WTC11 (cell line): ENCODE results near the gene MAP3K5. TPM values are rescaled to one million over a fixed set of nuclear protein-coding genes. Genes with fewer than 3 reads are reported as not detected.

Source experiments
- ATAC-seq: fragments of 200-7000 bp; cut with Tn5 transposase; 2 replicates; pipeline ENCODE4 v1.10.0; 2021; ENCODE audit warnings: mild to moderate bottlenecking, moderate library complexity
- CTCF ChIA-PET: fragments of 300-600 bp; sonication (Branson Sonifier 250); formaldehyde crosslinking; loops from one replicate; lab custom pipeline; 2021; ENCODE audit warnings: antibody characterized with exemption; lab: Charles Lee
- POLR2A ChIA-PET: fragments of 350-600 bp; sonication (Branson Sonifier 250); formaldehyde crosslinking; loops from one replicate; lab custom pipeline; 2021; ENCODE audit warnings: antibody characterized with exemption; lab: Charles Lee
- DNase-seq: peaks from one replicate; pipeline ENCODE4 v3.0.0; 2021; ENCODE audit warnings: low spot score
- H3K27ac Mint-ChIP-seq: 2 replicates; pipeline ENCODE4 v1.8.0; 2021; ENCODE audit warnings: mixed read lengths
- H3K27me3 Mint-ChIP-seq: 2 replicates; pipeline ENCODE4 v1.8.0; 2021; ENCODE audit warnings: low read depth, mild to moderate bottlenecking, moderate library complexity, mixed read lengths
- H3K36me3 Mint-ChIP-seq: 2 replicates; pipeline ENCODE4 v1.8.0; 2021; ENCODE audit warnings: mixed read lengths
- H3K4me1 Mint-ChIP-seq: 2 replicates; pipeline ENCODE4 v1.8.0; 2022; ENCODE audit warnings: mixed read lengths
- H3K4me3 Mint-ChIP-seq: 2 replicates; pipeline ENCODE4 v1.8.0; 2021; ENCODE audit warnings: mild to moderate bottlenecking, moderate library complexity, mixed read lengths
- H3K9me3 Mint-ChIP-seq: 2 replicates; pipeline ENCODE4 v1.8.0; 2021; ENCODE audit warnings: mixed read lengths
- AR ChIP-seq: fragments of 250-450 bp; sonication (Bioruptor Pico); IDR thresholded peaks from 2 replicates; pipeline ENCODE4 v1.9.0; 2021; ENCODE audit warnings: mild to moderate bottlenecking
- ARID4B ChIP-seq: sonication (generic); formaldehyde crosslinking; IDR thresholded peaks from 2 replicates; pipeline ENCODE4 v1.8.0; 2023; ENCODE audit warnings: missing genetic modification reagents, mild to moderate bottlenecking, borderline replicate concordance
- ERG ChIP-seq: fragments of 250-450 bp; sonication (Bioruptor Pico); IDR thresholded peaks from 2 replicates; pipeline ENCODE4 v1.8.0; 2021; ENCODE audit warnings: mild to moderate bottlenecking
- FOXP1 ChIP-seq: sonication (generic); formaldehyde crosslinking; IDR thresholded peaks from 2 replicates; pipeline ENCODE4 v1.8.0; 2022; ENCODE audit warnings: missing genetic modification reagents, mild to moderate bottlenecking, moderate library complexity, borderline replicate concordance
- FOXP4 ChIP-seq: sonication (generic); formaldehyde crosslinking; IDR thresholded peaks from 2 replicates; pipeline ENCODE4 v1.8.0; 2022; ENCODE audit warnings: mild to moderate bottlenecking, missing genetic modification reagents
- HMGA2 ChIP-seq: fragments of 250-450 bp; sonication (Bioruptor Pico); IDR thresholded peaks from 2 replicates; pipeline ENCODE4 v1.4.0; 2021; ENCODE audit warnings: mild to moderate bottlenecking, moderate library complexity
- IRF1 ChIP-seq: sonication (generic); formaldehyde crosslinking; IDR thresholded peaks from 2 replicates; pipeline ENCODE4 v1.8.0; 2023; ENCODE audit warnings: missing genetic modification reagents
- NFATC4 ChIP-seq: fragments of 250-450 bp; sonication (Bioruptor Pico); IDR thresholded peaks from 2 replicates; pipeline ENCODE4 v1.9.0; 2021; ENCODE audit warnings: mild to moderate bottlenecking
- NR1H2 ChIP-seq: sonication (generic); formaldehyde crosslinking; IDR thresholded peaks from 2 replicates; pipeline ENCODE4 v1.9.0; 2021; ENCODE audit warnings: mild to moderate bottlenecking, moderate library complexity, missing genetic modification reagents
- PREB ChIP-seq: sonication (generic); formaldehyde crosslinking; IDR thresholded peaks from 2 replicates; pipeline ENCODE4 v1.8.1; 2022; ENCODE audit warnings: mild to moderate bottlenecking, missing genetic modification reagents, moderate library complexity, borderline replicate concordance
- RORB ChIP-seq: fragments of 250-450 bp; sonication (Bioruptor Pico); IDR thresholded peaks from 2 replicates; pipeline ENCODE4 v1.9.0; 2021; ENCODE audit warnings: mild to moderate bottlenecking
- SMAD4 ChIP-seq: sonication (generic); formaldehyde crosslinking; IDR thresholded peaks from 2 replicates; pipeline ENCODE4 v1.8.0; 2022; ENCODE audit warnings: mild to moderate bottlenecking, missing genetic modification reagents
- SOX15 ChIP-seq: fragments of 250-450 bp; sonication (Bioruptor Pico); IDR thresholded peaks from 2 replicates; pipeline ENCODE4 v1.9.0; 2021; ENCODE audit warnings: mild to moderate bottlenecking
- ZBTB43 ChIP-seq: sonication (generic); formaldehyde crosslinking; IDR thresholded peaks from 2 replicates; pipeline ENCODE4 v1.8.1; 2023; ENCODE audit warnings: mild to moderate bottlenecking, missing genetic modification reagents
- ZNF121 ChIP-seq: sonication (generic); formaldehyde crosslinking; IDR thresholded peaks from 2 replicates; pipeline ENCODE4 v1.8.0; 2023; ENCODE audit warnings: missing genetic modification reagents
- ZNF281 ChIP-seq: sonication (generic); formaldehyde crosslinking; IDR thresholded peaks from 2 replicates; pipeline ENCODE4 v1.8.0; 2023; ENCODE audit warnings: mild to moderate bottlenecking, missing genetic modification reagents
- ZNF317 ChIP-seq: sonication (generic); formaldehyde crosslinking; IDR thresholded peaks from 2 replicates; pipeline ENCODE4 v1.8.1; 2023; ENCODE audit warnings: low read depth, mild to moderate bottlenecking, moderate library complexity, missing genetic modification reagents, borderline replicate concordance
- ZSCAN18 ChIP-seq: fragments of 250-450 bp; sonication (Bioruptor Pico); IDR thresholded peaks from 2 replicates; pipeline ENCODE4 v2.1.2; 2022; ENCODE audit warnings: mild to moderate bottlenecking, moderate library complexity
- total RNA-seq: library from RNA; stranded (reverse); gene quantifications from 3 replicates; pipeline ENCODE4 v1.2.3, GENCODE V29; 2021

Gene MAP3K5
- total RNA-seq, 1 experiment from 2014 or later, result 1.6 TPM

GRCh38 chr6:136647363-136647852 is 144.9 kb downstream of the MAP3K5 start (continued):
- TF ChIP-seq FOXP4 (CRISPR knock-in tag) (no peak), HMGA2 (CRISPR knock-in tag) (no peak), SMAD4 (CRISPR knock-in tag) (no peak), ZNF281 (no peak), ERG (no peak), NFATC4 (CRISPR knock-in tag) (no peak), ZSCAN18 (CRISPR knock-in tag) (no peak)

GRCh38 chr6:136646377-136646776 is 145.9 kb downstream of the MAP3K5 start:
- H3K27ac Mint-ChIP-seq, result no peak overlapping the region
- POLR2A ChIA-PET, result no interaction called here
- no peak for TF ChIP-seq ZBTB43
- no peak for TF ChIP-seq AR (CRISPR knock-in tag)
- TF ChIP-seq NR1H2, result no peak
- TF ChIP-seq SOX15 (CRISPR knock-in tag), result no peak
- TF ChIP-seq NFATC4 (CRISPR knock-in tag), result no peak
- no peak for TF ChIP-seq ZNF121 (CRISPR knock-in tag)
- TF ChIP-seq RORB (CRISPR knock-in tag), result no peak
- no peak for TF ChIP-seq ZNF317 (CRISPR knock-in tag)
- no peak for TF ChIP-seq ARID4B (CRISPR knock-in tag)
- no peak for TF ChIP-seq IRF1 (CRISPR knock-in tag)
- no peak for TF ChIP-seq FOXP1 (CRISPR knock-in tag)
- TF ChIP-seq PREB (CRISPR knock-in tag), result no peak
- H3K9me3 Mint-ChIP-seq, result no peaks in the 10 kb centered on the region
- H3K4me3 Mint-ChIP-seq, result no peak overlapping the region
- no peak for DNase-seq
- H3K27me3 Mint-ChIP-seq, result no peaks in the 10 kb centered on the region
- no peak for ATAC-seq
- peaks cover 2% of the 10 kb centered on the region; the same call in 1 of the 2 replicates for H3K4me1 Mint-ChIP-seq
- H3K36me3 Mint-ChIP-seq, result no peaks in the 10 kb centered on the region
- CTCF ChIA-PET, result interaction anchor here (2.0 kb wide), 1 partner anchor 146 kb away, joined by 12 read pairs; the partner anchor contains the start of gene MAP3K5
